ENCODE results near the gene ATP5F1D. TPM values are rescaled to one million over a fixed set of nuclear protein-coding genes. Genes with fewer than 3 reads are reported as not detected.
A peak's percentile ranks its signal among the peaks of the same experiment; 100 is the strongest.

Gene ATP5F1D
- total and polyA plus RNA-seq, 2 of the 13 experiments (the other 11 are each of a cell fraction or from before 2014, with no cell fraction given), result 39.4 to 78.7 TPM

DNA sequence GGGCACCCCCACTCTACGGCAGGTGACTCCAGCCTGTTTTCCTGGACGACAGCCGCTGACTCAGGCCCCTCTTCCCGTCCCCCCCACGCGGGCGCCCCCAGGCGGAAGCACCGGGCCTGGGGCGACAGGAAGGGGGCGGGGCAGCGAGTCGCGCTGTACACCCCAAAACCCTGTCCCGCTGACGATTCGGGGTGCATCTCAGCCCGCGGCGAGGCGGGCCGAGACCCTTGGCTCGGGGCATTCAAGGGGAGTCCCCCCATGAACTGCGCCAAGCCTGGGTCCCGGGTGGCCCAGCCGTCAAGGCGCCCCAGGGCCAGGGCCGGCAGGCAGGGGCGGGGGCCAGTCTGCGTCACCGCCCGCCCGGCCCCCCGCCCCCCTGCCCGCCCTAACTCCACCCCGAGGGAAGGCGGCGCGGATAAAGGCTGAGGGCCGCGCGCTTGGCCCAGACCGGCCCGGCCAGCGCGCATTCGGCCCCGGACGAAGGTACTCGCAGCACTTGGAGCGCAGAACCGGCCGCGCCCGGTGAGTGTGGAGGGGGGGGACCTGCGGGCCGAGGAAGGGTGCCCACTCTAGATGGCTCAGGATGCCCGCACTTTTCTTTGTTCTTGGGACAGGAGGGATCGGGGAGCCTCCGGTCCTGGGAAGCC, 6.7 kb downstream of the ATP5F1D start, which contains the start of gene MIDN:
Gene MIDN (plus strand): TSS at position 445 of the 647 bp plus-strand sequence. CDS start 1,714 bp downstream, outside the sequence.
- ChIA-PET POLR2A (interaction anchor here (13.7 kb wide), 1 partner anchor 16 kb away, joined by 668 read pairs; the partner anchor contains the start of gene CIRBP), CTCF (ENCODE audit: low intra/inter-chr PET ratio, low total read pairs) (interaction anchor here (0.8 kb wide), 1 partner anchor 19 kb away, joined by 4 read pairs; no protein-coding TSS in a partner anchor)
- DNase-seq (ENCODE audit: low spot score) (peak; percentile 70), ATAC-seq (peak; percentile 15), FAIRE-seq (no peak)
- no peaks in the 10 kb centered on the region; a peak in 1 of 5 replicates for H3K27me3 ChIP-seq (ENCODE audit: control insufficient read depth in 1 of 2, insufficient read depth in 2 of 2, low read length in 2 of 2)
- peak within 1 kb of the TSS; percentile 92 for H3K9ac ChIP-seq (ENCODE audit: insufficient read depth, low read depth, low read length)
- peak within 1 kb of the TSS; percentile 98 for H3K27ac ChIP-seq (ENCODE audit: extremely low read length, insufficient read depth, low read length)
- peaks cover 51% of the 10 kb centered on the region for H3K4me1 ChIP-seq (ENCODE audit: insufficient read depth, low read length)
- H3K4me2 ChIP-seq (ENCODE audit: low read depth, low read length), result peak within 1 kb of the TSS; percentile 72
- peak within 1 kb of the TSS; percentile 80 to 86 (median 82) for H3K4me3 ChIP-seq (replicated peaks in 1 of 3; ENCODE audit: insufficient read depth in 1 of 3, low read depth in 2 of 3, low read length in 3 of 3)
- H3K9me3 ChIP-seq (ENCODE audit: low read length), result no peaks in the 10 kb centered on the region
- H3K79me2 ChIP-seq (ENCODE audit: insufficient read depth, low read length), result peaks cover 26% of the 10 kb centered on the region
- in situ Hi-C loops (cut with HindIII; ENCODE audit: extremely low pct_ligation_motif_present, low pct_unique_long_range_greater_than_20kb), result no loop called here
- WGBS (ENCODE audit: low lambda C conversion rate), result no CpG with 5 or more reads among the region's 60 CpGs
- BruUV-seq (replicated peaks), result no TSS peak
- intact Hi-C loops (cut with micrococcal nuclease; ENCODE audit: unreplicated experiment), result no loop called here
- peaks cover 2 to 9% of the 10 kb centered on the region in 2 experiments; a peak in 2 of 5 replicates for H3K36me3 ChIP-seq (replicated peaks in 1 of 2; ENCODE audit: control insufficient read depth in 1 of 2, insufficient read depth in 2 of 2, low read length in 2 of 2)
- H4K20me1 ChIP-seq (ENCODE audit: insufficient read depth, low read length), result peaks cover 16% of the 10 kb centered on the region; the same call in 1 of the 2 replicates
- H2AFZ ChIP-seq (ENCODE audit: low read length), result no peak within 1 kb of the TSS
- TF ChIP-seq IRF2 (CRISPR knock-in tag; IDR thresholded peaks at IDR 0.05) (no peak; the same call in 1 of the 2 replicates), ZNF737 (CRISPR knock-in tag; IDR thresholded peaks at IDR 0.05; ENCODE audit: borderline replicate concordance) (no peak), YEATS4 (CRISPR knock-in tag; IDR thresholded peaks at IDR 0.05; ENCODE audit: borderline replicate concordance) (peak; percentile 51; the same call in 1 of the 2 replicates), CHCHD3 (CRISPR knock-in tag; IDR thresholded peaks at IDR 0.05) (no peak), RXRA (CRISPR knock-in tag; IDR thresholded peaks at IDR 0.05) (peak; percentile 66), ZNF121 (CRISPR knock-in tag; IDR thresholded peaks at IDR 0.05) (no peak), CHD4 (IDR thresholded peaks at IDR 0.05; ENCODE audit: borderline replicate concordance, low read length) (no peak), ZNF749 (CRISPR knock-in tag; IDR thresholded peaks at IDR 0.05; ENCODE audit: borderline replicate concordance) (no peak), ZBTB7A (CRISPR knock-in tag; IDR thresholded peaks at IDR 0.05) (peak; percentile 54; the same call in 1 of the 2 replicates), SOX5 (CRISPR knock-in tag; IDR thresholded peaks at IDR 0.05; ENCODE audit: borderline replicate concordance) (no peak), PCBP1 (IDR thresholded peaks at IDR 0.05; ENCODE audit: borderline replicate concordance, low read depth, low read length) (no peak), ZNF841 (CRISPR knock-in tag; IDR thresholded peaks at IDR 0.05; ENCODE audit: borderline replicate concordance) (no peak), ZZZ3 (CRISPR knock-in tag; IDR thresholded peaks at IDR 0.05; ENCODE audit: borderline replicate concordance) (no peak)
- TF ChIP-seq, protein P1, sequence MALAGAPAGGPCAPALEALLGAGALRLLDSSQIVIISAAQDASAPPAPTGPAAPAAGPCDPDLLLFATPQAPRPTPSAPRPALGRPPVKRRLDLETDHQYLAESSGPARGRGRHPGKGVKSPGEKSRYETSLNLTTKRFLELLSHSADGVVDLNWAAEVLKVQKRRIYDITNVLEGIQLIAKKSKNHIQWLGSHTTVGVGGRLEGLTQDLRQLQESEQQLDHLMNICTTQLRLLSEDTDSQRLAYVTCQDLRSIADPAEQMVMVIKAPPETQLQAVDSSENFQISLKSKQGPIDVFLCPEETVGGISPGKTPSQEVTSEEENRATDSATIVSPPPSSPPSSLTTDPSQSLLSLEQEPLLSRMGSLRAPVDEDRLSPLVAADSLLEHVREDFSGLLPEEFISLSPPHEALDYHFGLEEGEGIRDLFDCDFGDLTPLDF (CRISPR knock-in tag; IDR thresholded peaks at IDR 0.05), result peak; percentile 49; the same call in 1 of the 2 replicates
- TF ChIP-seq, protein P2, sequence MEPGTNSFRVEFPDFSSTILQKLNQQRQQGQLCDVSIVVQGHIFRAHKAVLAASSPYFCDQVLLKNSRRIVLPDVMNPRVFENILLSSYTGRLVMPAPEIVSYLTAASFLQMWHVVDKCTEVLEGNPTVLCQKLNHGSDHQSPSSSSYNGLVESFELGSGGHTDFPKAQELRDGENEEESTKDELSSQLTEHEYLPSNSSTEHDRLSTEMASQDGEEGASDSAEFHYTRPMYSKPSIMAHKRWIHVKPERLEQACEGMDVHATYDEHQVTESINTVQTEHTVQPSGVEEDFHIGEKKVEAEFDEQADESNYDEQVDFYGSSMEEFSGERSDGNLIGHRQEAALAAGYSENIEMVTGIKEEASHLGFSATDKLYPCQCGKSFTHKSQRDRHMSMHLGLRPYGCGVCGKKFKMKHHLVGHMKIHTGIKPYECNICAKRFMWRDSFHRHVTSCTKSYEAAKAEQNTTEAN (CRISPR knock-in tag; conservative IDR thresholded peaks at IDR 0.05), result 0 out of 2 replicates have a peak, but pooled peaks have one; percentile 15
- TF ChIP-seq, protein P3, sequence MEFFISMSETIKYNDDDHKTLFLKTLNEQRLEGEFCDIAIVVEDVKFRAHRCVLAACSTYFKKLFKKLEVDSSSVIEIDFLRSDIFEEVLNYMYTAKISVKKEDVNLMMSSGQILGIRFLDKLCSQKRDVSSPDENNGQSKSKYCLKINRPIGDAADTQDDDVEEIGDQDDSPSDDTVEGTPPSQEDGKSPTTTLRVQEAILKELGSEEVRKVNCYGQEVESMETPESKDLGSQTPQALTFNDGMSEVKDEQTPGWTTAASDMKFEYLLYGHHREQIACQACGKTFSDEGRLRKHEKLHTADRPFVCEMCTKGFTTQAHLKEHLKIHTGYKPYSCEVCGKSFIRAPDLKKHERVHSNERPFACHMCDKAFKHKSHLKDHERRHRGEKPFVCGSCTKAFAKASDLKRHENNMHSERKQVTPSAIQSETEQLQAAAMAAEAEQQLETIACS (CRISPR knock-in tag; IDR thresholded peaks at IDR 0.05), result no peak
- TF ChIP-seq, protein P4, sequence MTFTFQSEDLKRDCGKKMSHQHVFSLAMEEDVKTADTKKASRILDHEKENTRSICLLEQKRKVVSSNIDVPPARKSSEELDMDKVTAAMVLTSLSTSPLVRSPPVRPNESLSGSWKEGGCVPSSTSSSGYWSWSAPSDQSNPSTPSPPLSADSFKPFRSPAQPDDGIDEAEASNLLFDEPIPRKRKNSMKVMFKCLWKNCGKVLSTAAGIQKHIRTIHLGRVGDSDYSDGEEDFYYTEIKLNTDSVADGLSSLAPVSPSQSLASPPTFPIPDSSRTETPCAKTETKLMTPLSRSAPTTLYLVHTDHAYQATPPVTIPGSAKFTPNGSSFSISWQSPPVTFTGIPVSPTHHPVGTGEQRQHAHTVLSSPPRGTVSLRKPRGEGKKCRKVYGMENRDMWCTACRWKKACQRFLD (CRISPR knock-in tag; IDR thresholded peaks at IDR 0.05; ENCODE audit: borderline replicate concordance), result 0 out of 2 replicates have a peak, but pooled peaks have one; percentile 38
- TF ChIP-seq, protein P5, sequence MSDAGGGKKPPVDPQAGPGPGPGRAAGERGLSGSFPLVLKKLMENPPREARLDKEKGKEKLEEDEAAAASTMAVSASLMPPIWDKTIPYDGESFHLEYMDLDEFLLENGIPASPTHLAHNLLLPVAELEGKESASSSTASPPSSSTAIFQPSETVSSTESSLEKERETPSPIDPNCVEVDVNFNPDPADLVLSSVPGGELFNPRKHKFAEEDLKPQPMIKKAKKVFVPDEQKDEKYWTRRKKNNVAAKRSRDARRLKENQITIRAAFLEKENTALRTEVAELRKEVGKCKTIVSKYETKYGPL (CRISPR knock-in tag; IDR thresholded peaks at IDR 0.05), result peak; percentile 65; the same call in 1 of the 2 replicates

Measured in HepG2 (cell line).